HG02973 (cell line): Measurements from ENCODE around the gene NRSN2.
A peak's percentile ranks its signal among the peaks of the same experiment; 100 is the strongest.

Source experiments
- ATAC-seq: cut with Tn5 transposase; IDR thresholded peaks from one replicate; pipeline ENCODE4 v1.9.1; 2021; ENCODE audit warnings: moderate library complexity; ENCODE audit not compliant: unreplicated experiment

Gene NRSN2, protein sequence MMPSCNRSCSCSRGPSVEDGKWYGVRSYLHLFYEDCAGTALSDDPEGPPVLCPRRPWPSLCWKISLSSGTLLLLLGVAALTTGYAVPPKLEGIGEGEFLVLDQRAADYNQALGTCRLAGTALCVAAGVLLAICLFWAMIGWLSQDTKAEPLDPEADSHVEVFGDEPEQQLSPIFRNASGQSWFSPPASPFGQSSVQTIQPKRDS

DNA sequence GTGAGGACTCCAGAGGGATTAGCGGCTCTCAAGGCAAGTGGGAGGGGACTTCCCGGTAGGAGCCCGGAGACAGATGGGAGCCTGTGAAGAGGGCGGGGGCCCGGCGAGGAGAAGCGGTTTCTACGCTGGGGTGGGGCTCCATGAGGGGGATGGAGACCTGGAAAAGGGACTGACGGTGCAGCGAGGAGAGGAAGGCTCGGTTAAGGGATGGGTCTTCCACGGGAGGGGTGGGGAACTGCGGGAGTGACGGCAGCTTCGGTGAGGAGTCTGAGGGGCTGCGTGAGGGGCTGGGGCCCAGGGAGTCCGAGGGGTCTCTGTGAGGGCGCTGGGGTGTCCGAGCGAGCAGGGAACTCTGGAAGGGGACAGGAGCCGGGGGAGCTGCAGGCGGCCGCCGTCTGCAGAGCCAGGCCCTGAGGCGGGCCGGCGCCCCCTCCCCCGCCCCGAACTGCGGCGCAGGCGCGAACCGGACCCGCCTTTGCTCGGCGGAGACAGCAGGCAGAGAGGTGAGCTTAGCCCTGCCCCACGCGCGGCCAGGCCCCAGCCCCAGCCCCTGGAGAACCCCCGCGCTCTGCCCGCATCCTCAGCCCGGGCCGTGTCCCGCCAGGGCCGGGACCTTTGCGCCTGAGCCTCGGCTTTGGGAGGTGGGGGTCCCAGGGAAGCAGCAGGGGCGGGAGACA lies at the start of gene NRSN2:
TSS of gene NRSN2 (plus strand) at position 472 of the 677 bp plus-strand sequence. CDS start 2,533 bp downstream, outside the sequence.
- peak; percentile 29 for ATAC-seq

DNA sequence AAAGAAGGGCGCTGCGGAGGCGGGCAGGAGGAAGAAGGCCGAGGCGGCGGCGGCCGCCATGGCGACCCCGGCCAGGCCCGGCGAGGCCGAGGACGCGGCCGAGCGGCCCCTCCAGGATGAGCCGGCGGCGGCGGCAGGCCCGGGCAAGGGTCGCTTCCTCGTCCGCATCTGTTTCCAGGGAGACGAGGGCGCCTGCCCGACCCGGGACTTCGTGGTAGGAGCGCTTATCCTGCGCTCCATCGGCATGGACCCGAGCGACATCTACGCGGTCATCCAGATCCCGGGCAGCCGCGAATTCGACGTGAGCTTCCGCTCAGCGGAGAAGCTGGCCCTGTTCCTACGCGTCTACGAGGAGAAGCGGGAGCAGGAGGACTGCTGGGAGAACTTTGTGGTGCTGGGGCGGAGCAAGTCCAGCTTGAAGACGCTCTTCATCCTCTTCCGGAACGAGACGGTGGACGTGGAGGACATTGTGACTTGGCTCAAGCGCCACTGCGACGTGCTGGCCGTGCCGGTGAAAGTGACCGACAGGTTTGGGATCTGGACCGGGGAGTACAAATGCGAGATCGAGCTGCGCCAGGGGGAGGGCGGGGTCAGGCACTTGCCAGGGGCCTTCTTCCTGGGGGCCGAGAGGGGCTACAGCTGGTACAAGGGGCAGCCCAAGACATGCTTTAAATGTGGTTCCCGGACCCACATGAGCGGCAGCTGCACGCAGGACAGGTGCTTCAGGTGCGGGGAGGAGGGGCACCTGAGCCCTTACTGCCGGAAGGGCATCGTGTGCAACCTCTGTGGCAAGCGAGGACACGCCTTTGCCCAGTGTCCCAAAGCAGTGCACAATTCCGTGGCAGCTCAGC lies 48.8 kb upstream of the NRSN2 start:
- ATAC-seq: peak; percentile 25

DNA sequence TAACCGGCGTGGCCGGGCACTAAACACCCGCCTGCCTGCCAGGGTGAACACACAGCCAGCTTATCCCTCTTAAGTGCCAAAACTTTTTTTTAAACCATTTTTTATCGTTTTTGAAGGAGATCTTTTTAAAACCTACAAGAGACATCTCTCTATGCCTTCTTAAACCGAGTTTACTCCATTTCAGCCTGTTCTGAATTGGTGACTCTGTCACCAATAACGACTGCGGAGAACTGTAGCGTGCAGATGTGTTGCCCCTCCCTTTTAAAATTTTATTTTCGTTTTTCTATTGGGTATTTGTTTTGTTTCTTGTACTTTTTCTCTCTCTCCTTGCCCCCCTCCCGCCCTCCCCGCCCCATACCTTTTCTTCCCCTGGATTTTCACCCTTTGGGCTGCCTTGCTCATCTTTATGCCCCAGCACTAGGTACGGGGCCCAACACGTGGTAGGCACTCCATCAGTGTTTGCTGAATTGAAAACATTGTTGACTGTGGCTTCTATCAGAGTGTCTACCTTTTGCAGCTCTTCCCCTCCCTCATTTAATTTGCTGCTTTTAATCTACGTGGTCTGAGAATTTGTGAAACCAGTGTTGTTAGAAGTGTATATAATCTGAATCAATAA lies 48.0 kb upstream of the NRSN2 start:
- ATAC-seq: no peak

DNA sequence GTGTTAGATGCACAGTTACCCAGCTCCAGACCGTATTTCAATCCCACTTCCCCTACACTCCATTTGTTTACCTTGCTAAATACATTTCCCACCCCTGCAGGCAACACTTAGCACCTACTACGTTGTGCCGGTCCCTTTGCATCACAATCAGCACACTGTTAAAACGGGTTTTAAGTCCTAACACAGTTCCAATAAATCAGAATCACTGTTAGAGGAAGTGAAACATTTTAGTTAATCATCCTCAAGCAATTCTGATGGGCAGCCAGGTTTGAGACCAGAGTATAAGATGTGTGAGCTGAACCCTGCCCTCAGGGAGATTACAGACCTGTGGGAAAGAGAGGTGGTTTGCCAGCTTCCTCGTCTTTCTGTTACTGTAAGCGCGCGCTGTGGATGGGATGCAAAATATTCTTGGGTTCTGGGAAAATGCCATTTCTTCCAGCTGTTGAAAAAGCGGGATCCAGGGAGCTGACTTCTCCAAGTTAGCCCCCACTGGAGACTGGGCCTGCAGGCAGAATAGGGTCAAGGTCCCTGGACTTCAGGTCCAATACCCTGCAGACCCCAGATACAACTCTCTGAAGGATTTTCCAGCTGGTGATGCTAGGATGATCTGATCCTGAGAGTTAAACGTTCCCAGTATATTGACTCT lies 46.4 kb upstream of the NRSN2 start:
- ATAC-seq: no peak

DNA sequence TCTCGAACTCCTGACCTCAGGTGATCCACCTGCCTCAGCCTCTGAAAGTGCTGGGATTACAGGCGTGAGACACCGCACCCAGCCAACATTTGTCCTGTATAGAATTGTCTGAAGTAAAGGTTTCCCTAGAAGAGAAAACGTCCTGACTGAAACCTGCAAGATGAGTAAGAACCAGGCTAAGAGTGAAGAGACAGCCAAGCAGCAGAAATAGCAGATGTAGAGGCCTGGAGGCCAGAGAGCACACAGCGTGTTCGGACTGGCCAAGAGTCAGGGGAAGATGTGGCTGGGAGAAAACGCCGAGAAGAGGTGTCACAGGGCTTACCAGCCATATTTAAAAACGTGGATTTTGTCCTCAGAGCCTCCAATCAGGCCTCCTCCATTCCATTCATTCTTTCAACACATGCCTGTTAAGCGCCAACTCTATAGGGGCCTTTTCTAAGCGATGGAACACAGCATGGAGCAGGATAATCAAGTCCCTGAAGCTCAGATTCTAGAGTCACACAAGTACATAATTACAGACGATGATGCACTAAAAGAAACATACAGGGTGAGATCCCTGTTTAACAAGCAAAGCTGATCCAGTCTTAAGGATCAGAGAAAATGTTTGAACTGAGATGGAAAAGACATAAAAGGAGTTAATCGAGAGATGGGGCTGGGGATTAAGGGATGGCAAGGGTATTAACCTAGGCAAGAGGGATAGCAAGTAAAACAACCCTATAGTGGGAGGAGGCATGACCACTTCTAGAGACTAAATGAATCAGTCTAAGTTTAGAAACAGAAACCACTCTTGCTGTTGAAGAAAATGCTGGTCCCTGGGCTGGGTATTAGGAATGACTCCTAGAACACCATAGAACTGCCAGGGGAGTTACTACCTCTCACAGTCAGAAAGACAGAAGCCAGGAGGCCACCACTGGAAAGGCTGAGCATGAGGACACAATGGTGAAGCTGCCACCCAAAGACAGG lies 44.7 kb upstream of the NRSN2 start:
- no peak for ATAC-seq

DNA sequence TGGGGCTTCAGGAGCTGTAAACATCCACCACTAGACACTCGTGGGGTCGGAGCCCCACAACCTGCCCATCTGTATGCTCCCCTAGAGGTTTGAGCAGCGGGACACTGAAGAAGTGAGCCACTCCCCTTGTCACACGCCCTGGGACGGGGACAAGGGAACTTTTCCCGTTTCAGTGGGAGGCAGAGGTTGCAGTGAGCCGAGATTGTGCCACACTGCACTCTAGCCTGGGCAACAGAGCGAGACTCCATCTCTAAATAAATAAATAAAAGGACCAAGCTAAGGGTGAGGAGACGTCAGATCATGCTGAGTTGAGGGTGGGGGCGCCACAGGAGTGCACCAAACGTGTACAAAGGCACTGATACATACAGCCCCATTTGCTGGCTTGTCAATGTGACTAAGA lies 41.2 kb upstream of the NRSN2 start:
- ATAC-seq: no peak

DNA sequence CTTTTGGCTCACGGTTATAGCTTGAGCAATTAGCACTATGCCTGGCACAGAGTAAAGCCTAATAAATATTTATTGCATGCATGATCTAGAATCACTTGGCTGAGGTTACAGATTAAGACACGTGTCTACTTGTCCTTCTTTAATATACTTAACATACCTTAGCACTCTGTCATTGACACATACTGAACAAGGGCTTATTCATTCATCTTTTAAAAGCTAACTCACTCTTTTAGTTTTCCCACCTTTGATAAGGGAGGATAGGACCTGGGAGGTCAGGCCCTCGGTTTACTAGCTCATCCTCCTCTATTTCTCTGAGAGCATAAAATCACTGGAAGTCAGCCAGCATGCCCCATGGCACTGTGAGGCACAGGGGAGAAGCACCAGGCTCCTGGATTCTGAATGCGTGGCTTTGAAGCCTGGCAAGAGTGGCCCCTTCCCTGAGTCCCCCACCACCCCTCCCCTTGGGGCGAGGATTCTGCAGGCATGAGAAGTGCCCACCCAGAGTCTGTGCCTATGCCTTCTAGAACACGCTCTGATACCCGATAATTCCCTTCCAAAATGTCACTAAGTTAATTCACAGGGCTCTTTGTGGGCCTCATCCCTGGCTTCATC lies 38.4 kb upstream of the NRSN2 start:
- no peak for ATAC-seq

DNA sequence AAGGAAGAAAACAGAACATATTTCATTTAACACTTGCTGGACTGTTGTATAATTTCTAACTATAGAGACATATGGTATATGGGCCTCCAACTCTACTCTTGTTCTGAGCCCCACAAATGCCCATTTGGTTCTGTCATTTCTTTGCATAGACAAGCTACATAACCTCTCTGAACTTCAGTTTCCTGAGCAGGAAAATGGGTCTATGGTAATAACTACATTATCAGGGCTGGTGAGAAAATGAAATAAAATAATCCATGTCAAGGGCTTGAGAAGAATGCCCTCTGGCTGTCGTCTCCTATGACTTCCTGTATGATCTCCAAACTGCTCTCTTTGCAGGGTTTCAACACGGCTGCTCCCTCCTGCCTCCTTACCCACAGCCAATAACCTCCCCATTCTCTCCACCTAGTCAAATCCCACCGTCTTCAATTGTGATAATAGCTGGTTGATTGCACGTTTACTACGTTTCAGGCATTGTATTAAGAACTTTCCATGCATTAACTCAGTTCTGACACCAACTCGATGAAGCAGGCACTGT lies 37.5 kb upstream of the NRSN2 start:
- no peak for ATAC-seq

DNA sequence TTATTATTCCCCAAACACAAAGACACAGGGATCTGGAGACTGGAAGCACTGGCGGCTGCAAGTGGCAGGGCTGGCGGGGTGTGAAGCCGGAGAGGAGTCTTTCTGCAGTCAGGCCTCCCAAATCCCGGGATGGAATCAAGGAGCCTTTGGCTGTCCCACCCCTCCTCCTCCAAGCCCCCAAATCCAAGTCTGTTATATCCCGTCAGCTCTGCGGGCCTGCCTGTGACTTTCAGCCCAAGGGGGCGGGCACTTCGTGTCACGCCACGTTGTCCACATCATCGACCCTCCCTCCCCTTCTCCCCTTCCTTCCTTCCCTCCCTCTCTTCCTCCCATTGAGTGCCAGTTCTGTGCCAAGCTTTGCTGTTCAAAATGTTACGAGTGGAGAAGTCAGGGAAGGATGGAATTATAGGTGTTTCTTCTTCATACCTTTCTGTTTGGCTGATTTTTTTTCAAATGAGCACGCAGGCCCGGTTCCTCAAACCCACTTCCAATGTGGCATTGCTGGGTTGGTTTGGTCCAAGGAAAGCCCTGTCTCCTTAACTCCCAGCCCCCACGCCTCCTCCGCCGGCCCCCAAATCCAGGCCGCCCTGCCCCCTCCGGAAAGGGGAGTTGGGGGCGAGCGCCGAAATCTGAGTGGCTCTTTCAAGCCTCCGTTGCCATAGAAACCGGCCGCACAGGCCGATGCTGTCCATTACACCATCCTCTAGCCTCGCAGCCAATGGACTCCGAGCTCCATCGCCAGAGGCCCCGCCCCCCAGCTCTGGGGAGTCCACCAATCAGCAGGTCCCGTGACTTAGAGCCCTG lies 36.9 kb upstream of the NRSN2 start:
- peak; percentile 96 for ATAC-seq

DNA sequence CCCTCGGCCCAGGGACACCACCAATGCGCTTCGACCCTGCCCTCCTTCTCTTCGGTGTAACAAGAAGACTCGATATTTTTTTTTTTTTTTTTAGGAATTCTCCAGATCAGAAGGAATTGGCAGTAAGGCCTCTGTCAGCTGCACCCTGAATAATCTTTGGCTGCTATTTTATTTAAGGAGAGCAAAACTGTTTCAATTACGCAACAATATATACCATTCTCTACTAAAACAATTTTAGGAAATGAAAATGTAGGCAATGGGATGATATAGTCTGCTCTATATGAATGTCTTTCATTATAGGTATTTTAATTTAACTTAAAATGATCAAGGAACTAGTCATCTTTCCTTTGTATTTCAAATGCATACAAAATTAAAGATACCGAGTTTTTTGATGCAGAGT lies 36.3 kb upstream of the NRSN2 start:
- no peak for ATAC-seq

DNA sequence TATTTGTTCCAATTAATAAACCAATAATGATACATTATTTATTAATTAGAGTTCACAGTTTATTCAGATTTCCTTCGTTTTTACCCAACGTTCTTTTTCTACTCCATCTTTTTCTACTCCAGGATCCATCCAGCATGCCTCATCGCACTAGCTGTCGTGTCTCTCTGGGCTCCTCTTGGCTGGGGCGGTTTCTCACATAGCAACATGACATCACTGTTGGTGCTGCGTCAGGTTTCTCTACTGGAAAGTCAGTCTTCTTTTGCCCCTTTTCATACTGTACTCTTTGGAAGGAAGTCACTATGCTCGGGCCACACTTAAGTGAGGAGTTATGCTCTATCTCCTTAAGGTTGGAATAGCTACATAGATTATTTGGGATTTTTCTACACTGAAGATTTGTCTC lies 35.3 kb upstream of the NRSN2 start:
- no peak for ATAC-seq

DNA sequence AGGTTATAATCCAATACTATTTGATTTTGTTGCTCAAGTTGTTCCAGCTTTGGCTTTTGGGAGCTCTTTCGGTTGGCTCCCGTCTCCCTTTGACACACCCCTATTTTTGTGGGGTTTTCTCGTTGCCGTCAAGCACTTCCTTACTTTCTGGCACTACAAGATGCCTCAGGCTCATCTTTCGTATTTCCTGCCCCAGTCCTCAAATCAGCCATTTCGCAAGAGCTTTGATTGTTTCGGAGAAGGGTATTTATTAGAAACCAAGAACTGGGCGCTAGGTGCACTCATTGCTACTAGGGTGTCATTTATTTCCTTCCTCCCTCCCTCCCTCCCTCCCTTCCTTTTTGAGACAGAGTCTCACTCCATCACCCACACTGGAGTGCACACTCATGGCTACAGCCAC lies 34.8 kb upstream of the NRSN2 start:
- no peak for ATAC-seq

DNA sequence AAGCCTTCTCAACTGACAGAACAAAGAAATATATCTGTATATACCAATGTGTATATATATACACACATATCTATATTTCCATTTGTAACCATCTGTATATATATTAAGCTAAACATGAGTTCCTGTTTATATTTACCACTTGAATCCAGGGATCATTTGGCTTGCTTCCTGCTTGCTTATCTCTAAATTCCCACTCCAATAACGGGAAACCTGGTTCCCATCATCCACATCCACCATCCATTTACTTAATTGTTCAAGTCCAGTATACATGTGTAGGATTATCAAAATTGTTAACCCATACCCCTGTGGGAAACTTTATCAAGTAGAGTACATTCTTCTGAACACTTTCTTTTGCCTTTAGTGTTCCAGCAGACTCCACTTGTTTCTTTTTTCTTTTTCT lies 34.0 kb upstream of the NRSN2 start:
- no peak for ATAC-seq

DNA sequence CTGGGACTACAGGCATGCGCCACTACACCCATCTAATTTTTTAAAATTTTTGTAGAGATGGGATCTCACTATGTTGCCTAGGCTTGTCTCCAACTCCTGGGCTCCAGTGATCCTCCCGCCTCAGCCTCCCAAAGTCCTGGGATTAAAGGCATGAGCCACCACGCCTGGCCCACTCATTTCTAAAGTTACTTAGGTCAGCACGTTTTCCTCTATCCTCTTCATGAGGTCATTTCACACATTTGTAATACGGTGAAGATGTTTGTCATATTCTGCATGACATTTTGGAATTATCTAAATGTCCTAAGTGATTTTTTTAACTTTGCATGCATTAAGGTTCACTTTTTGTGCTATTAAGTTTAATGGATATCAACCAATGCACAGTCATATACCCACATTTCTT lies 33.5 kb upstream of the NRSN2 start:
- ATAC-seq: no peak

DNA sequence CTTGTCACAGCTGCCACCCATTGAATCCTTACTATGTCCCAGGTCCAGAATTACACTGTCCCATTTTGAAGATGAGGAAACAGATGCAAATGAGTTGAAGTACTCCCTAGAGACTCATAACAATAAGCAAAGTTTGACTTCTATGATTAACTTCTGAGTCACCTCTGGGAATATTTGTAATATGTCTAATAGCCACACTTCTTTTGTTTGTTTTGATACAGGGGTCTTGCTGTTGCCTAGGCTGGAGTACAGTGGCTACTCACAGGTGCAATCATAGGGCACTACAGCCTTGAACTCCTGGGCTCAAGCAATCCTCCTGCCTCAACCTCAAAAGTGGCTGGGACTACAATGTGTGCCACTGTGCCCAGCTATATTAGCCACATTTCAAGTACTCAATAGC lies 33.0 kb upstream of the NRSN2 start:
- ATAC-seq: no peak

DNA sequence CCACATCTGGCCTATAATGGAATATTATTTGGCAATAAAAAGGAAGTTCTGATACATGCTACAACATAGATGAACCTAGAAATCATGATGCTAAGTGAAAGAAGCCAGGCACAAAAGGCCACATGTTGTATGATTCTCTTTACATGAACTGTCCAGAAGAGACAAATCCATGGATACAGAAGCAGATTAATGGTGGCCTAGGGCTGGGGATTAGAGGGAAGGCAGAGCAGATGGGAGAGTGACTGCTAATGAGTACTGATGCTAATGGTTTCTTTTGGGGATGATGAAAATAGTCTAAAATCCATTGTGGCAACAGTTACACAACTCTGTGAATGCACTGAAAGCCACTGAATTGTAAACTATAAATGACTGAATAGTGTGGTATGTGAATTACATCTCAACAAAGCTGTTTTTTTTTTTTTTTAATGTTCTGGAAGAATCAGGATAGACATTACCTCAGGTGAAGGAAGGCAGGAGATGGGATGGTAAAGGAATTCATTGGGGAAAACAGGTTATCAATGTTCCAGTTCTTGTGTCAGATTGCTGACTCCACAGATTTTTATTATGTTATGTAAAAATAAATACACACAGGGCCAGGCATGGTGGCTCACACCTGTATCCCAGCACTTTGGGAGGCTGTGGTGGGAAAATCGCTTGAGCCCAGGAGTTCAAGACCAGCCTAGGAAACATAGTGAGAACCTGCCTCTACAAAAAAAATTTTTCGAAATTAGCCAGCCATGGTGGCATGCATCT lies 30.4 kb upstream of the NRSN2 start:
- ATAC-seq: no peak

DNA sequence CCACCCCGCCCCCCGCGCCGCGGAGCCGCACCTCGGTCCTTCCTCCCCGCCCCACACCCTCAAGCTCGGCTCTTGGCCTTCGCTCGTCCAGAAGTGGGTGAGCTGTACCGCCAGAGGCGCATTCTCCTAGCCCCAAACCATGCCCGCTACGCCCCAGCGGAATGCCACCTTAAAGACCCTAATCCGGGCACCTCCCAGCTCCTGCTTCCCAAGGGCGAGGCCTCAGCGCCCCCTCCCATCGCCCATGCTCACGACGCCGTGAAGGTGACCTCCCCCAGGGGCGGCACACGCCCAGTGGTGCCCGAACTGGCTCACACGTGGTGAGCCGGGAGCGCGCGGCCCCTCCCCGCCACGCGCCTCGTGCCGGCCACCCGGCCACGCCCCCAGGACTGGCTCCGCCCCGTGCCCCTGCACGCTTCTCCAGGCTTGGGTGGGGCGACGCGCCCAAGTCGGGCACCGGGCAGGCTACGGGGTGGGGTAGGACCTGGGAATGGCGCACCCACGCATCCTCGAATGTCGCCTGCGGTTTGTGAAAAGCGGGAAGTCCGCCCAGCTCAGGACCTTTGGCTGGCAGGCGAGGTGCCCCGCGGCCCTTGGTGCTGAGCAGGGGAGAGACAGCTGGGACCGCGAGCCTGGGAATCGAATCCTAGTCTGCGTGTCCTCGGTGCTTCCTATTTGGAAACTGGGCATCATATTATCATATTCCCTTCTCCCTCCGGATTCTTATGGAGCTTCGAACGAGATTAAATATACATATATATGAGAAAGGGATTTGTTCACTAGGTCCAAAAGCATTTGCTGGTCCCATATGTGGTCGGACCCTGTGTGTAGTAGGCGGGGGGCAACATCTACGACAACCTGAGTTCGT lies 22.5 kb upstream of the NRSN2 start:
- peak; percentile 45 for ATAC-seq
